Activated CD4-positive, alpha-beta memory T cell treated with anti-CD3 and anti-CD28 coated beads for 36 hours (primary cell): ENCODE measurements around the gene NMNAT2. TPM values are rescaled to one million over a fixed set of nuclear protein-coding genes. Genes with fewer than 3 reads are reported as not detected.
"Not testable (repeated sequence)": the region's sequence is repeated elsewhere in the genome, so short reads cannot be mapped to it uniquely, and the experiment has no call there.

Experiments used
- CTCF ChIA-PET: fragments of 350-600 bp; sonication (Branson Sonifier 250); formaldehyde crosslinking; loops from one replicate; lab custom pipeline; 2021; ENCODE audit warnings: antibody characterized with exemption, inconsistent platforms; lab: Charles Lee
- POLR2A ChIA-PET: fragments of 350-600 bp; sonication (Branson Sonifier 250); formaldehyde crosslinking; loops from one replicate; lab custom pipeline; 2021; ENCODE audit warnings: antibody characterized with exemption; lab: Charles Lee
- DNase-seq: peaks from one replicate; pipeline ENCODE4 v3.0.0-alpha.2; 2020
- H3K27ac Mint-ChIP-seq: one replicate; pipeline ENCODE4 v1.8.0; 2021; ENCODE audit warnings: mixed read lengths
- H3K27me3 Mint-ChIP-seq: one replicate; pipeline ENCODE4 v1.8.0; 2021; ENCODE audit warnings: mixed read lengths
- H3K36me3 Mint-ChIP-seq: one replicate; pipeline ENCODE4 v1.8.0; 2021; ENCODE audit warnings: mixed read lengths
- H3K4me1 Mint-ChIP-seq: one replicate; pipeline ENCODE4 v1.8.0; 2021; ENCODE audit warnings: low read depth, mixed read lengths
- H3K4me3 Mint-ChIP-seq: one replicate; pipeline ENCODE4 v1.8.0; 2021; ENCODE audit warnings: mild to moderate bottlenecking, mixed read lengths
- H3K9me3 Mint-ChIP-seq: one replicate; pipeline ENCODE4 v1.8.0; 2021; ENCODE audit warnings: mixed read lengths
- intact Hi-C: fragments of 100-400 bp; cut with micrococcal nuclease; formaldehyde crosslinking; loops from one replicate; pipeline ENCODE4 v1.15.1; 2023
- total RNA-seq, 2 experiments: library from RNA; stranded (reverse); gene quantifications; one replicate each; pipeline ENCODE4 v1.2.3, GENCODE V29; 2021

Gene NMNAT2
- total RNA-seq, 2 experiments from 2014 or later, result not detected

GRCh38 chr1:183243161-183244050 lies 174.8 kb downstream of the NMNAT2 start:
- no peaks in the 10 kb centered on the region for H3K4me1 Mint-ChIP-seq
- DNase-seq, result no peak
- no peaks in the 10 kb centered on the region for H3K36me3 Mint-ChIP-seq
- ChIA-PET CTCF (no interaction called here), POLR2A (no interaction called here)
- no peak overlapping the region for H3K4me3 Mint-ChIP-seq
- intact Hi-C loops, result no loop called here
- peaks cover 9% of the 10 kb centered on the region for H3K27me3 Mint-ChIP-seq
- no peak overlapping the region for H3K27ac Mint-ChIP-seq
- no peaks in the 10 kb centered on the region for H3K9me3 Mint-ChIP-seq

- ChIA-PET POLR2A (no interaction called here), CTCF (no interaction called here)
- Mint-ChIP-seq H3K4me1 (no peaks in the 10 kb centered on the region), H3K9me3 (no peaks in the 10 kb centered on the region), H3K27ac (no peak overlapping the region), H3K27me3 (peaks cover 7% of the 10 kb centered on the region), H3K36me3 (no peaks in the 10 kb centered on the region), H3K4me3 (no peak overlapping the region)
- no peak for DNase-seq
- intact Hi-C loops, result no loop called here
Observed at GRCh38 chr1:183242556-183242955, 175.6 kb downstream of the NMNAT2 start.

GRCh38 chr1:183241471-183241870 lies 176.7 kb downstream of the NMNAT2 start:
- CTCF ChIA-PET, result no interaction called here

GRCh38 chr1:183240853-183241252 lies 177.3 kb downstream of the NMNAT2 start:
- H3K27ac Mint-ChIP-seq, H3K9me3 Mint-ChIP-seq, POLR2A ChIA-PET: not testable (repeated sequence)

More at GRCh38 chr1:183241471-183241870, 176.7 kb downstream of the NMNAT2 start:
- no peaks in the 10 kb centered on the region for H3K9me3 Mint-ChIP-seq
- H3K27me3 Mint-ChIP-seq, result peaks cover 8% of the 10 kb centered on the region
- intact Hi-C loops, result no loop called here
- POLR2A ChIA-PET, result no interaction called here
- no peak overlapping the region for H3K4me3 Mint-ChIP-seq
- no peaks in the 10 kb centered on the region for H3K4me1 Mint-ChIP-seq
- DNase-seq, result no peak
- no peak overlapping the region for H3K27ac Mint-ChIP-seq
- H3K36me3 Mint-ChIP-seq, result no peaks in the 10 kb centered on the region

GRCh38 chr1:183240526-183240825 lies 177.7 kb downstream of the NMNAT2 start:
- Mint-ChIP-seq H3K4me3 (no peak overlapping the region), H3K36me3 (no peaks in the 10 kb centered on the region), H3K9me3 (no peaks in the 10 kb centered on the region), H3K27me3 (peaks cover 9% of the 10 kb centered on the region), H3K27ac (no peak overlapping the region), H3K4me1 (no peaks in the 10 kb centered on the region)
- CTCF ChIA-PET, result interaction anchor here (0.7 kb wide), 1 partner anchor 12 kb away, joined by 4 read pairs; no protein-coding TSS in a partner anchor
- no peak for DNase-seq
- intact Hi-C loops, result no loop called here
- POLR2A ChIA-PET, result no interaction called here

More at GRCh38 chr1:183240853-183241252, 177.3 kb downstream of the NMNAT2 start:
- intact Hi-C loops, H3K4me3 Mint-ChIP-seq, H3K27me3 Mint-ChIP-seq, H3K4me1 Mint-ChIP-seq, DNase-seq, H3K36me3 Mint-ChIP-seq: not testable (repeated sequence)
- CTCF ChIA-PET, result interaction anchor here (0.7 kb wide), 1 partner anchor 12 kb away, joined by 4 read pairs; no protein-coding TSS in a partner anchor

- CTCF ChIA-PET, result no interaction called here
- no peaks in the 10 kb centered on the region for H3K4me1 Mint-ChIP-seq
- H3K27me3 Mint-ChIP-seq, result peaks cover 7% of the 10 kb centered on the region
- DNase-seq, result no peak
- no peaks in the 10 kb centered on the region for H3K9me3 Mint-ChIP-seq
- H3K36me3 Mint-ChIP-seq, result no peaks in the 10 kb centered on the region
- POLR2A ChIA-PET, result no interaction called here
- no peak overlapping the region for H3K27ac Mint-ChIP-seq
- H3K4me3 Mint-ChIP-seq, result no peak overlapping the region
- intact Hi-C loops, result no loop called here
Observed at GRCh38 chr1:183239793-183240525, 178.2 kb downstream of the NMNAT2 start.

GRCh38 chr1:183239220-183239742 lies 178.9 kb downstream of the NMNAT2 start:
- Mint-ChIP-seq H3K4me3 (no peak overlapping the region), H3K36me3 (no peaks in the 10 kb centered on the region), H3K27ac (no peak overlapping the region), H3K9me3 (no peaks in the 10 kb centered on the region), H3K27me3 (peaks cover 7% of the 10 kb centered on the region), H3K4me1 (no peaks in the 10 kb centered on the region)
- intact Hi-C loops, result no loop called here
- CTCF ChIA-PET, result interaction anchor here (1.1 kb wide), 1 partner anchor 8 kb away, joined by 3 read pairs; no protein-coding TSS in a partner anchor
- no peak for DNase-seq
- POLR2A ChIA-PET, result no interaction called here

GRCh38 chr1:183238071-183238470 lies 180.1 kb downstream of the NMNAT2 start:
- H3K27ac Mint-ChIP-seq, result no peak overlapping the region
- H3K4me3 Mint-ChIP-seq, result no peak overlapping the region
- H3K4me1 Mint-ChIP-seq, result no peaks in the 10 kb centered on the region
- peaks cover 5% of the 10 kb centered on the region for H3K27me3 Mint-ChIP-seq
- H3K36me3 Mint-ChIP-seq, result no peaks in the 10 kb centered on the region
- ChIA-PET POLR2A (no interaction called here), CTCF (interaction anchor here (1.1 kb wide), 1 partner anchor 9 kb away, joined by 3 read pairs; no protein-coding TSS in a partner anchor)
- no peaks in the 10 kb centered on the region for H3K9me3 Mint-ChIP-seq
- DNase-seq, result no peak
- intact Hi-C loops, result no loop called here

GRCh38 chr1:183237046-183237445 lies 181.1 kb downstream of the NMNAT2 start:
- H3K9me3 Mint-ChIP-seq, result no peaks in the 10 kb centered on the region
- intact Hi-C loops, result no loop called here
- no peaks in the 10 kb centered on the region for H3K4me1 Mint-ChIP-seq
- H3K27me3 Mint-ChIP-seq, result peaks cover 5% of the 10 kb centered on the region
- no peak for DNase-seq
- ChIA-PET CTCF (no interaction called here), POLR2A (no interaction called here)
- H3K4me3 Mint-ChIP-seq, result no peak overlapping the region
- no peaks in the 10 kb centered on the region for H3K36me3 Mint-ChIP-seq
- no peak overlapping the region for H3K27ac Mint-ChIP-seq

- H3K36me3 Mint-ChIP-seq, result no peaks in the 10 kb centered on the region
- peaks cover 5% of the 10 kb centered on the region for H3K27me3 Mint-ChIP-seq
- H3K4me3 Mint-ChIP-seq, result no peak overlapping the region
- DNase-seq, result no peak
- ChIA-PET CTCF (no interaction called here), POLR2A (no interaction called here)
- H3K4me1 Mint-ChIP-seq, result no peaks in the 10 kb centered on the region
- no peak overlapping the region for H3K27ac Mint-ChIP-seq
- no peaks in the 10 kb centered on the region for H3K9me3 Mint-ChIP-seq
- intact Hi-C loops, result no loop called here
Observed at GRCh38 chr1:183236158-183236725, 181.9 kb downstream of the NMNAT2 start.

GRCh38 chr1:183235503-183235902 lies 182.7 kb downstream of the NMNAT2 start:
- no peak overlapping the region for H3K27ac Mint-ChIP-seq
- H3K36me3 Mint-ChIP-seq, result no peaks in the 10 kb centered on the region
- DNase-seq, result no peak
- CTCF ChIA-PET, result interaction anchor here (1.4 kb wide), 1 partner anchor 18 kb away, joined by 4 read pairs; no protein-coding TSS in a partner anchor
- H3K4me3 Mint-ChIP-seq, result no peak overlapping the region
- peaks cover 3% of the 10 kb centered on the region for H3K27me3 Mint-ChIP-seq
- H3K9me3 Mint-ChIP-seq, result no peaks in the 10 kb centered on the region
- no peaks in the 10 kb centered on the region for H3K4me1 Mint-ChIP-seq
- POLR2A ChIA-PET, result no interaction called here
- intact Hi-C loops, result no loop called here
